Measurements from ENCODE around the gene SWI5. TPM values are rescaled to one million over a fixed set of nuclear protein-coding genes. Genes with fewer than 3 reads are reported as not detected.

Gene SWI5
- total and polyA plus RNA-seq, 7 donors = 18.0 to 35.7 (median 24.1) TPM

GRCh38 chr9:128271112-128271511 is 5.0 kb upstream of the SWI5 start:
- no peak overlapping the region for H3K27ac ChIP-seq
- peaks cover 0 to 70% (median 31%) of the 10 kb centered on the region in 4 donors for H3K36me3 ChIP-seq
- intact Hi-C loops (cut with DNase I) = no loop called here
- WGBS, 2 donors = 89 to 90% methylated on average over 3 of the region's 3 CpGs
- DNase-seq = no peak
- H3K4me1 ChIP-seq = peaks cover 0 to 22% (median 15%) of the 10 kb centered on the region in 4 donors
- no peaks in the 10 kb centered on the region for H3K27me3 ChIP-seq
- TF ChIP-seq EP300 (IDR thresholded peaks at IDR 0.05) = no peak
- no peak for TF ChIP-seq CTCF (IDR thresholded peaks at IDR 0.05)
- no peak for TF ChIP-seq POLR2A (IDR thresholded peaks at IDR 0.05)
- TF ChIP-seq POLR2AphosphoS5 (IDR thresholded peaks at IDR 0.05) = no peak
- no peak overlapping the region for H3K4me3 ChIP-seq
- H3K9me3 ChIP-seq = no peaks in the 10 kb centered on the region

GRCh38 chr9:128271512-128271911 is 4.6 kb upstream of the SWI5 start:
- 80 to 85% methylated on average over 5 of the region's 5 CpGs for WGBS, 2 donors
- peaks cover 0 to 66% (median 27%) of the 10 kb centered on the region in 4 donors for H3K36me3 ChIP-seq

GRCh38 chr9:128274245-128274644 is 1.8 kb upstream of the SWI5 start:
- Histone ChIP-seq H3K27me3 (no peaks in the 10 kb centered on the region), H3K4me1 (peaks cover 0 to 36% (median 24%) of the 10 kb centered on the region in 4 donors), H3K27ac (peak overlapping the region in 2 of 4 donors; percentile 90), H3K4me3 (peak overlapping the region in 2 of 4 donors; percentile 75 to 93), H3K36me3 (peaks cover 0 to 44% (median 13%) of the 10 kb centered on the region in 4 donors), H3K9me3 (no peaks in the 10 kb centered on the region)
- 78 to 79% methylated on average over 8 of the region's 8 CpGs for WGBS, 2 donors
- intact Hi-C loops (cut with DNase I) = no loop called here
- DNase-seq = no peak
- TF ChIP-seq POLR2AphosphoS5 (IDR thresholded peaks at IDR 0.05) (no peak), POLR2A (IDR thresholded peaks at IDR 0.05) (no peak), EP300 (IDR thresholded peaks at IDR 0.05) (no peak), CTCF (IDR thresholded peaks at IDR 0.05) (no peak)

More at GRCh38 chr9:128271512-128271911, 4.6 kb upstream of the SWI5 start:
- H3K9me3 ChIP-seq = no peaks in the 10 kb centered on the region
- H3K27ac ChIP-seq = no peak overlapping the region
- no peak for DNase-seq
- intact Hi-C loops (cut with DNase I) = no loop called here
- peaks cover 0 to 25% (median 15%) of the 10 kb centered on the region in 4 donors for H3K4me1 ChIP-seq
- H3K4me3 ChIP-seq = no peak overlapping the region
- no peak for TF ChIP-seq EP300 (IDR thresholded peaks at IDR 0.05)
- TF ChIP-seq POLR2AphosphoS5 (IDR thresholded peaks at IDR 0.05) = no peak
- no peak for TF ChIP-seq CTCF (IDR thresholded peaks at IDR 0.05)
- no peak for TF ChIP-seq POLR2A (IDR thresholded peaks at IDR 0.05)
- no peaks in the 10 kb centered on the region for H3K27me3 ChIP-seq

- peaks cover 0 to 36% (median 24%) of the 10 kb centered on the region in 4 donors for H3K4me1 ChIP-seq
Measured at GRCh38 chr9:128275198-128276007, 673 bp upstream of the SWI5 start, which contains the start of gene GOLGA2. TSS of gene GOLGA2 (minus strand) at chr9:128276007. CDS start at chr9:128275976, 31 bp downstream.

More at GRCh38 chr9:128275198-128276007, 673 bp upstream of the SWI5 start, which contains the start of gene GOLGA2:
- DNase-seq = peak; percentile 82
- Histone ChIP-seq H3K27ac (peak within 1 kb of the TSS; percentile 88 to 90 (median 90)), H3K36me3 (peaks cover 0 to 36% (median 13%) of the 10 kb centered on the region in 4 donors), H3K4me3 (peak within 1 kb of the TSS; percentile 75 to 93 (median 78)), H3K9me3 (no peaks in the 10 kb centered on the region), H3K27me3 (no peaks in the 10 kb centered on the region)
- 1% methylated on average over 57 of the region's 57 CpGs for WGBS, 2 donors
- TF ChIP-seq POLR2A (IDR thresholded peaks at IDR 0.05) (no peak), CTCF (IDR thresholded peaks at IDR 0.05) (no peak), POLR2AphosphoS5 (IDR thresholded peaks at IDR 0.05) (peak in 1 of 4 donors; percentile 5), EP300 (IDR thresholded peaks at IDR 0.05) (no peak)
- intact Hi-C loops (cut with DNase I) = loop anchor here (5.0 kb wide), 2 partner anchors 47 to 83 kb away; partner anchors contain the start of genes CIZ1, COQ4 and TRUB2
